OCI-LY7 (cell line): ENCODE measurements around the gene NFKB1.

Experiments
- EZH2phosphoT487 ChIP-seq: fragments of 200-600 bp; sonication (generic); IDR thresholded peaks from 2 replicates; pipeline ENCODE4 v1.6.1; 2018; ENCODE audit warnings: low read depth, borderline replicate concordance, mild to moderate bottlenecking, mixed run types, antibody characterized with exemption, low read length, moderate library complexity, mixed read lengths
- TF ChIP-seq, protein P1 (sequence below): fragments of 200-600 bp; sonication (generic); conservative IDR thresholded peaks from 2 replicates; pipeline ENCODE4 v1.5.1; 2014; ENCODE audit warnings: mild to moderate bottlenecking, antibody characterized with exemption, low read length, moderate library complexity, mixed read lengths

- TF ChIP-seq, protein P1, sequence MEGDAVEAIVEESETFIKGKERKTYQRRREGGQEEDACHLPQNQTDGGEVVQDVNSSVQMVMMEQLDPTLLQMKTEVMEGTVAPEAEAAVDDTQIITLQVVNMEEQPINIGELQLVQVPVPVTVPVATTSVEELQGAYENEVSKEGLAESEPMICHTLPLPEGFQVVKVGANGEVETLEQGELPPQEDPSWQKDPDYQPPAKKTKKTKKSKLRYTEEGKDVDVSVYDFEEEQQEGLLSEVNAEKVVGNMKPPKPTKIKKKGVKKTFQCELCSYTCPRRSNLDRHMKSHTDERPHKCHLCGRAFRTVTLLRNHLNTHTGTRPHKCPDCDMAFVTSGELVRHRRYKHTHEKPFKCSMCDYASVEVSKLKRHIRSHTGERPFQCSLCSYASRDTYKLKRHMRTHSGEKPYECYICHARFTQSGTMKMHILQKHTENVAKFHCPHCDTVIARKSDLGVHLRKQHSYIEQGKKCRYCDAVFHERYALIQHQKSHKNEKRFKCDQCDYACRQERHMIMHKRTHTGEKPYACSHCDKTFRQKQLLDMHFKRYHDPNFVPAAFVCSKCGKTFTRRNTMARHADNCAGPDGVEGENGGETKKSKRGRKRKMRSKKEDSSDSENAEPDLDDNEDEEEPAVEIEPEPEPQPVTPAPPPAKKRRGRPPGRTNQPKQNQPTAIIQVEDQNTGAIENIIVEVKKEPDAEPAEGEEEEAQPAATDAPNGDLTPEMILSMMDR, result no peak
- TF ChIP-seq EZH2phosphoT487, result no peak
Measured at GRCh38 chr4:102606846-102607450, 105.8 kb downstream of the NFKB1 start.
